Stimulated activated CD4-positive, alpha-beta T cell treated with anti-CD3 and anti-CD28 coated beads, Interleukin-15, amount 100 ng/mL, for 48 hours (primary cell): ENCODE results near the gene R3HDM4.
"Not testable (repeated sequence)": the region's sequence is repeated elsewhere in the genome, so short reads cannot be mapped to it uniquely, and the experiment has no call there.

Source experiments
- DNase-seq, 2 donors: peaks; one replicate each; pipeline ENCODE4 v3.0.0-alpha.2; 2020; ENCODE audit warnings: low read depth in 2 of 2

R3HDM4 gene

GRCh38 chr19:913080-913748 lies at the start of gene R3HDM4:
Gene R3HDM4 (minus strand): TSS chr19:913219. CDS start chr19:913157, 62 bp downstream.
- DNase-seq = peak in 1 of 2 donors; percentile 82

GRCh38 chr19:961866-962620 lies 49.0 kb upstream of the R3HDM4 start:
- no peak for DNase-seq

- no peak for DNase-seq
Observed at GRCh38 chr19:960601-960938, 47.6 kb upstream of the R3HDM4 start.

GRCh38 chr19:960020-960419 lies 47.0 kb upstream of the R3HDM4 start:
- DNase-seq = no peak

DNA sequence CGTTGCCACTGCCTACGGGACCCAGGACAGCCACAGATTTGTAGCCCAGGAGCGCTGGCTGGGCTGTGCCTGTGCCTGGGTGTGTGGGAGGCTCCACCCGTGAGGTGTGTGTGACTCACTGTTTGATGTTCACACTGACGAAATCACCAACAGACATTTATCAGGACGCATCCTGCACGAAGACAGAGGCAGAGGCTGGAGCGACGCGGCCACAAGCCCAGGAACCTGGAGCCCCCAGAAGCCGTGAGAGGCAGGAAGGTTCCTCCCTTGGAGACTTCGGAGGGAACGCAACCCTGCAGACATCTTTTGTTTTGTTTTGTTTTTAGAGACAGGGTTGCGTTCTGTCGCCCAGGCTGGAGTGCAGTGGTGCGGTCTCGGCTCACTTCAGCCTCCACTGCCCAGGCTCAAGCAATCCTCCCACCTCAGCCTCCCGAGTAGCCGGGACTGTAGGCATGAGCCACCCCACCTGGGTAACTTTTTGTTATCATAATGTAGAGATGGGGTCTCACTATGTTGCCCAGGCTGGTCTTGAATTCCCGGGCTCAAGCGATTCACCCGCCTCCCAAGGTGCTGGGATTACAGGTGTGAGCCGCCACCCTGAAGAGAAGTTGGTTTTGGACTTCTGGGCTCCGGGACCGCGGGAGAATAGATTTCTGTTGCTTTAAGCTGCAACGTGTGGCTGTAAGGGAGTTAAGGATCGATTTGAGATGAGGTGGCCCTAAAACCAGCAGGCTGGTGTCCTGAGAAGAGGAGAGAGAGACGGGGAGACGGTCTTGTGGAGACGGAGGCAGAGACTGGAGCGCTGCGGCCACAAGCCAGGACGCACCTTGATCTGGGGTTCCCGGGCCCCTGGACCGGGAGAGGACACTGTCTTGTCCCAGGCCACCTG lies 46.2 kb upstream of the R3HDM4 start:
- peak; percentile 37 to 65 for DNase-seq

GRCh38 chr19:957578-957977 lies 44.6 kb upstream of the R3HDM4 start:
- DNase-seq = not testable (repeated sequence)

DNA sequence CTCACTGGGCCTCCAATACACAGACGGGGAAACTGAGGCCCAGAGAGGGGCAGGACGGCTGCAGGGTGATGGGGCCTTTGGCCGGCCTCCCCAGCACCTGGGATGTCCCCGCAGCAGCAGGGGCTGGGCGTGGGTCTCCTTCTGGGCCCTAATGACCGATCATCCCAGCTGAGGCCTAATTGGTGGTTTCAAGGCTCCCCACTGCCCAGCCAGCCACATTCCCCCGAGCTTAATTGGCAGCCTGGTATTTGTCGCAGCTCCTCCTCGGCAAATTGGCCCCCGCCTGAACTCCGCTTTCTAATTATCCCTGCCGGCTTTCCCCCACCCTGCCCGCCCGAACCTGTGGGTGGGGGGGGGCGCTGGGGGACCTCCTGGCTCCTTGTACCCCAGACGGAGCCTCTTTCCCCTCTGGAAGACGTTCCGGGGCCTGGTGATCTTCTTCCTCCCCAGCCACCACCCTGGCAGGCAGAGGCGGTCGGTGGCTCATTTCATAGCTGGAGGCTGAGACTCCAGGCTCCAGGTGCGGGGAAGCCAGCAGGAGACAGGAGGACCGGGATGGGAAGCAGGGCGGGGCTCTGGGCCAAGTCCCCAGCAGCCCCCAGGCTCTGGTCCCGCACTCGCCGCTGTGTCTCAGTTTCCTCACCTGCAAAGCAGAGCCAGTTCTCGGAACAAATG lies 43.9 kb upstream of the R3HDM4 start:
- DNase-seq = no peak

DNA sequence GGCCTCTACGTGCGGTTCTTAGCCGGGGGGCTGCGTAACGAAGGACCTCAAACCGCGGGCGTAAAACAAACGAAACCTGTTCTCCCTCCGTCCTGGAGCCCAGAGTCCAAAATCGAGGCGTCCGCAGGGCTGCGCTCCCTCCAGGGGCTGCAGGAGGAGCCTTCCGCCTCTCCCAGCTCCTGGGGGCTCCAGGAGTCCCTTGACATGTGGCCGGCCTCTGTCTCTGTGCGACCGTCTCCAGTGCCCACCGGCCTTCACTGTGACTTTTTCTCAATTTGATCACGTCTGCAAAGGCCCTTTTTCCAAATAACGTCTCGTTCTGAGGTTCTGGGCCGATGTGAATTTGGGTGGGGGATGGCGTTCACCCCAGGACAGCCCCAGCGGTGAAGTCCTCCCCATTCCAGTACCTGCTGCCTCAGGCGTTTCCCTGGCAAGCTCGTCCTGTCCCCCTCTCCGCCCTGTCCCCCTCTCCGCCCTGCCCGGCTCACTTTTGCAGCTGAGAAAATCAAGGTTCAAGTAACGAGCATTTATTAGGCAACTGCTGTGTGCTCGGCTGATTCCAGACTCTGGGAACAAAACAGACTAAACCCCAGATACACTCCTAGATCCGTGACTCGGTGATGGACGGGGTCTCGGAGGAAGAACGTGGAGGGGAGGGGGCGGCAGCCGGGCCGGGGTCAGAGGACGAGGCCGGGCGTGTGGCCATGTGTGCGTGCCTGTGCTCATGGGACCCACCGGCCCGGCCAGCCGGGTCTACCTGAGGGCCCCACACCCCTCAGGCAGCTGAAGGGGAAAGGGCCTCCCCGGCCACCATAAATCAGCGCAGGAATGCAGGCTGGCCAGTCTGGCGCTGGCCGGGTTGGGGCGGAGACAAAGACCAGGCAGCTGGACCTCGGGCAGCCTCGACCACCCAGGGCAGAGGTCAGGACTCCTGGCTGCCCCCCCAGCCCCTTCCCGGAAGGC lies 43.1 kb upstream of the R3HDM4 start:
- no peak for DNase-seq

GRCh38 chr19:954672-955494 lies 41.9 kb upstream of the R3HDM4 start:
- DNase-seq = no peak

DNA sequence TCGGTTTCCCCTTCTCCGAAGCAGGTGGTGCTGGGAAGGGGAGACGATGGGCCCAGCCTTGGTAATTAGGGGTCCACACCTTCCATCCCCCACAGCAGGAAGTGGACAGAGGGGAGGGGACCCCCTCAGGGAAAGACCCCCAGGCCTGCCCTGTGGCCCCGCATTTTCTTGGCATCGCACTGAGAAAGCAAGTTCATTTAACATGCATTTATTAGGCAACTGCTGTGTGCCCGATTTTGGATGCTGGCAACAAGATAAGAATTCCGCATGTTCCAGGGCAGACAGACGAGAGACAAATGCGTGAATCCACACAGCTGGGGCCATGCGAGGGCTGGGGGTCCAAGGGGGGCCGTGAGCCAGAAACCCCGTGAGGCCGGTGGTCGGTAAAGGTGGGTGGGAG lies 41.3 kb upstream of the R3HDM4 start:
- DNase-seq = no peak

GRCh38 chr19:953445-954271 lies 40.6 kb upstream of the R3HDM4 start:
- no peak for DNase-seq

GRCh38 chr19:952680-953444 lies 39.8 kb upstream of the R3HDM4 start:
- DNase-seq = no peak

DNA sequence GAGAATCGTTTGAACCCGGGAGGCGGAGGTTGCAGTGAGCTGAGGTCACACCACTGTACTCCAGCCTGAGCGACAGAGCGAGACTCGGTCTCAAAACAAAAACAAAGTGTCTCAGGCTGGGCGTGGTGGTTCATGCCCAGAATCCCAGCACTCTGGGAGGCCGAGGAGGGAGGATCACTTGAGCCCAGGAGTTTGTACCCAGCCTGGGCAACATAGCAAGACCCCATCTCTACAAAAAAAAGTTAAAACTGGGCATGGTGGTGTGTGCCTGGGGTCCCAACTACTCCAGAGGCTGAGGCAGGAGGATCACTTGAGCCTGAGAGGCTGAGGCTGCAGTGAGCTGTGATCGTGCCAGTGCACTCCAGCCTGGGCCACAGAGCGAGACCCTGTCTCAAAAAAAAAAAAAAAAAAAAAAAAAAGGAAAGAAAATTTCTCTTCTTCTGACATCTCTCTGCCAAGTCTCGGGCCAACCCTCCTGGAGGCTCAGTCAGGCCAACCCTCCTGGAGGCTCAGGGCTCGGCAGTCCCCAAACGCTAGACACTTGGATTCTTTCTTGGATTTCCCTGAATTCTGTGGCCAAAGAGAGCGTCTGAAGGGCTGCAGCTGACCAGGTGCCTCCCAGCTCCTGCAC lies 39.1 kb upstream of the R3HDM4 start:
- DNase-seq = no peak

GRCh38 chr19:950352-951066 lies 37.5 kb upstream of the R3HDM4 start:
- DNase-seq = no peak

DNA sequence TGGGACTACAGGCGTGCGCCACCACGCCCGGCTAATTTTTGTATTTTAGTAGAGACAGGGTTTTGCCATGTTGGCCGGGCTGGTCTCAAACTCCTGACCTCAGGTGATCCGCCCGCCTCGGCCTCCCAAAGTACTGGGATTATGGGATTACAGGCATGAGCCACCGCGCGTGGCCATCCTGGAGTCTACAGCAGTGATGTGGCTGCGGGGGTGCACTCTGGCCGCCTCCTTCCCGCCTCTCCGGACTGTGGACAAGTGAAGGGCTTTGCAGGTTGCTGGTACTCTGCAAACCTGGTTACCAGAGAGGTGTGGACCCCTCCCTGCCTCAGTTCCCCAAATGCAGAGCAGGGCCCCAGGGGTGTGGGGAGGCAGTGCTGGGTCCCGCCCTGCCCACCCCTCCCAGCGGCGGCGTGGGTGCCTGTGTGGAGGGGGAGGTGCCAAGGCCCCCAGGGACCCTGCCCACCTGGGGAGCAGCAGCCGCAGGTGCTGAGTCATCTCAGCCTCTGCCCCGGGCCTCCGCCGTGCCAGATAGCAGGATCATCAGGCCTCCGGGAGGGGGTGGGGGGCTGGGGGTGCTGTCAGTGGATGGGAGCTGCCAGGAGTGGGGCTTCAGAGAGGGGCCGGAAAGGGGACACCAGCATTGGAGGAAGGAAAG lies 36.0 kb upstream of the R3HDM4 start:
- no peak for DNase-seq

DNA sequence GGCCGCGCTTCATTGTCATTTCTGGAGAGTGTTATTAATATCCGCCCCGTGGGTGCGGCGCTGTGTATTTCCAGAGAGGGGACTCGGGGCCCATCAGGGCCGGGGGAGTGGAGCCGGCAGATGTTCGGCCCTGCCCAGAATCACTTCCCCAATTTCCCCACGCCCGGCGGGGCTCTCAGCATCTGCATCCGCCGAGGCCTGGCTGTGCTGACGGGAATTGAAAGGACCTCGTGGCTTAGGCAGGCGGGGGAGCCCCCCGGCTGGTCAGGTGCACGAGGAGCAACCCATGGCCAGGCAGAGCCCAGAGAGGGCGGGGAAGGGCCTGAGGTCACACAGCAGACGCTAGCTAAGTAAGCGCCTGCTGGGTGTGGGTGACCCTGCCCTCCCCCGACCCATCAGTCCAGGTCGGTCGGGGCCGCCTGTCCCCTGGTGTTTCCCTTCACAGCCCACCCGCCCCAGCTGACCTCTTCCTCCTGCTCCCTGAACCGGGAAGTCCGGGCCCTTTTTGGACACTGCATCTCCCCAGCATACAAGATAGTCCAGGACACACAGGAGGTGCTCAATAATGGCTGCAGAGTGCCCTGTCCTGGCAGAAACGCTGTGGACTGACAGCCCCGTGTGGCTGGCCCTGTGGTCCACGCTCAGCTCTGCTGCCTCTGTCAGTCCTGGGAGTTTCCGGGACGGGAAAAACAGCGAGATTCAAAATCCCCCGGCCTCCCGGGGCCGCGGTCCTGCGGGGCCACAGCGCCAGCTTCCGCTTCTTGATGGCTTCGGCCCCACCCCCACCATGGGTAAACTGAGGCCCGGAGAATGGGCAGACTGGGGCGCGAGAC lies 34.9 kb upstream of the R3HDM4 start:
- no peak for DNase-seq
